ENCODE data around the gene ZNF280C.
"Not testable (repeated sequence)": the region's sequence is repeated elsewhere in the genome, so short reads cannot be mapped to it uniquely, and the experiment has no call there.

ZNF280C gene

GRCh38 chrX:130282151-130282550, 13.5 kb upstream of the ZNF280C start:
- Histone ChIP-seq H3K4me3 (no peak overlapping the region), H3K27ac (no peak overlapping the region)
- no peak for DNase-seq (ENCODE audit: low spot score)
- no peak for TF ChIP-seq CTCF (IDR thresholded peaks at IDR 0.05)

- H3K27ac ChIP-seq = no peak overlapping the region
- TF ChIP-seq CTCF (IDR thresholded peaks at IDR 0.05) = no peak
- no peak overlapping the region for H3K4me3 ChIP-seq
- DNase-seq (ENCODE audit: low spot score) = no peak
These were observed 12.2 kb upstream of the ZNF280C start for GRCh38 chrX:130280901-130281300.

- H3K4me3 ChIP-seq; H3K27ac ChIP-seq; DNase-seq (ENCODE audit: low spot score): not testable (repeated sequence)
These were observed 3.6 kb upstream of the ZNF280C start for GRCh38 chrX:130272253-130272652.

GRCh38 chrX:130269391-130269790, 692 bp upstream of the ZNF280C start:
- H3K27ac ChIP-seq; DNase-seq (ENCODE audit: low spot score); H3K4me3 ChIP-seq: not testable (repeated sequence)

- DNase-seq (ENCODE audit: low spot score) = no peak
- peak overlapping the region; percentile 72 to 91 for H3K27ac ChIP-seq
These were observed 697 bp downstream of the ZNF280C start for GRCh38 chrX:130267956-130268448.

GRCh38 chrX:130264573-130264972, 4.1 kb downstream of the ZNF280C start:
- no peak for DNase-seq (ENCODE audit: low spot score)
- Histone ChIP-seq H3K4me3 (no peak overlapping the region), H3K27ac (no peak overlapping the region)
- no peak for TF ChIP-seq CTCF (IDR thresholded peaks at IDR 0.05)

More at GRCh38 chrX:130267956-130268448, 697 bp downstream of the ZNF280C start:
- peak overlapping the region; percentile 81 for H3K4me3 ChIP-seq
- TF ChIP-seq CTCF (IDR thresholded peaks at IDR 0.05) = no peak

- no peak for DNase-seq (ENCODE audit: low spot score)
- no peak overlapping the region for H3K27ac ChIP-seq
- no peak overlapping the region for H3K4me3 ChIP-seq
- TF ChIP-seq CTCF (IDR thresholded peaks at IDR 0.05) = no peak
These were observed 5.7 kb downstream of the ZNF280C start for GRCh38 chrX:130263016-130263415.

GRCh38 chrX:130262231-130262630, 6.5 kb downstream of the ZNF280C start:
- no peak for TF ChIP-seq CTCF (IDR thresholded peaks at IDR 0.05)

More at GRCh38 chrX:130262231-130262630, 6.5 kb downstream of the ZNF280C start:
- no peak overlapping the region for H3K4me3 ChIP-seq
- H3K27ac ChIP-seq = no peak overlapping the region
- DNase-seq (ENCODE audit: low spot score) = no peak

Measured in coronary artery (tissue), 2 donors.